GM18858 (cell line): Measurements from ENCODE around the gene MAGEA8.
"Not testable (repeated sequence)": the region's sequence is repeated elsewhere in the genome, so short reads cannot be mapped to it uniquely, and the experiment has no call there.

Experiments
- ATAC-seq: cut with Tn5 transposase; IDR thresholded peaks from one replicate; pipeline ENCODE4 v1.9.1; 2021; ENCODE audit not compliant: unreplicated experiment

Gene MAGEA8

GRCh38 chrX:149903889-149904748 is 23.1 kb downstream of the MAGEA8 start:
- peak; percentile 68 for ATAC-seq

- peak; percentile 51 for ATAC-seq
These were observed 27.3 kb downstream of the MAGEA8 start for GRCh38 chrX:149908308-149908707.

DNA sequence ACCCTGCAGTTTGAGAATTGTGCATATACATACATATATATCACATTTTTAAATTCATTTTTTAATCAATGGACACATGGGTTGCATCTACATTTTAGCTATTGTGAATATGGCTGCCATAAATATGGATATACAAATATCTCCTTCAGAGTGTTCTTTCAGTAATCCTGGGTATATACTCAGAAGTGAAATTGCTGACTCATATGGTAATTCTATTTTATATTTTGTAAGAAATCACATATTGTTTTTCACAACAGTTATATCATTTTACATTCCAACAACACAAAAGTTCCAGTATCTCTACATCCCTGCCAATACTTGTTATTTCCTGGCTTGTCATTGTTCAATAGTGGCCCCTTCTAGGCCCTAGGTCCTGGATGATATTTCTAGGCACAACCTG is 27.7 kb downstream of the MAGEA8 start:
- ATAC-seq = no peak

- no peak for ATAC-seq
These were observed 28.6 kb downstream of the MAGEA8 start for GRCh38 chrX:149909324-149910177.

DNA sequence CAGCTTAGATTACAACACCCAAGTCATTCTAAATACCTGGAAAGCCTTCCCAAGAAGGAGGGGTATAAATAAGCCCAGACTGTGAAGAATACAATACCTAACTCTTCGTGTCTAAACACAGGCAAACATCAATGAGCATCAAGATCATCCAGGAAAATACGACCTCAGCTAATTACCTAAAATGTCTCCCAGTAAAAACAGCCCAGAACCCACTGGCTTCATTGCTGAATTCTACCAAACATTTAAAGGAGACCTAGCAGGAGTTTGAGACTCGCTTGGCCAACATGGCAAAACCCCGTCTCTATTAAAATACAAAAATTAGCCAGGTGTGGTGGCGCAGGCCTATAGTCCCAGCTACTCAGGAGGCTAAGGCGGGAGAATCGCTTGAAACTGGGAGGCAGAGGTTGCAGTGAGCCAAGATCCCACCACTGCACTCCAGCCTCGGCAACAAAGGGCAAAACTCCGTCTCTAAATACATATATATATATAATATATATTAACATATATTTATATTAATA is 29.3 kb downstream of the MAGEA8 start:
- no peak for ATAC-seq

- ATAC-seq = peak; percentile 82
These were observed 35.9 kb downstream of the MAGEA8 start for GRCh38 chrX:149916745-149917392.

DNA sequence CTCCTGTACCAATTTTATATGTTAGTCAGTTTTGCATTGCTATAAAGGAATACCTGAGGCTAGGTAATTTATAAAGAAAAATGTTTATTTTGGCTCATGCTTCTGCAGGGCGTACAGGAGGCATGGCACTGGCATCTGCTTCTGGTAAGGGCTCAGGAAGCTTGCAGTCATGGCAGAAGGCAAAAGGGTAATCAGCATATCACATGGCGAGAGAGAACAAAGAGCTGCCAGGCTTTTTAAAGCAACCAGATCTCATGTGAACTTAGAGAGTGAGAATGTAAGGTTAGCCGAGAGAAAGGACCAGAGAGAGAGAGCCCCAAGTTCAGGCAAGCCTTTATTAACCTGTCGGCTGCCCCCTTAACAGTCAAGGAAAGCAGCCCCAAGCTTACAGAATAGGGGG is 42.9 kb downstream of the MAGEA8 start:
- not testable (repeated sequence) for ATAC-seq

- ATAC-seq = not testable (repeated sequence)
These were observed 43.5 kb downstream of the MAGEA8 start for GRCh38 chrX:149924434-149924833.

DNA sequence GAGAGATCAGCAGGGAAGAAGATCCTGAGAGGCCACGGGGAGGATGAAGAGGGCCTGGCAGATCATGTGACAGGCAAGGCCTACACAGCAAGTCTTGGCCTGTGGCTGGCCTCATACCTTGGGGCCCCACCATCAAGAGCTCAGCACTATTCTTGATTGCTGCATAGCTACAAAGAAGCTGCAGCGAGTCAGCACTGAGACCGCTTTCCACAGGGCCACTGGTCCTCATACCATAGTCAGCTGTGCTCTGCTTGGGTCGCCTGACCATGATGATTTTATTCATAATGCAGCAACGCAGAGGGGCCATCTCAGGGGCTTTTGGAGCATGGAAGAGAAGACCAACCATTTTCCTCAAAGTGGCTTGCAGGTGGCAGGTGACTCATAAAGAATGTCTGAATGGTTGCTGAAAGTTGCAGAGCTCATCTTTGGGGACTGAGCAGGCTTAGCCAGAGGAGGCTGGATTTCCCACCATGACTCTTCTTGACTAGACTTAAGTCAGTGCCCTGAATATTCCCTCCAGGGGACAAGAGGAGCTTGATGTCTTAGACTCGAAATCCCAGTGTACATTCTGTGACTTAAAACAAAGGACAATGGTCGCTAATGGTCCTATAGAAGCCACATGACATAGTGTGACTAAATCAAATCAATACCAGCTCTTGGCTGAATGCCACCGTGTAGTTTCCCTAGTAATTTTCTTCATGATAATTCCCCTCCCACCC is 46.4 kb downstream of the MAGEA8 start:
- ATAC-seq = not testable (repeated sequence)

DNA sequence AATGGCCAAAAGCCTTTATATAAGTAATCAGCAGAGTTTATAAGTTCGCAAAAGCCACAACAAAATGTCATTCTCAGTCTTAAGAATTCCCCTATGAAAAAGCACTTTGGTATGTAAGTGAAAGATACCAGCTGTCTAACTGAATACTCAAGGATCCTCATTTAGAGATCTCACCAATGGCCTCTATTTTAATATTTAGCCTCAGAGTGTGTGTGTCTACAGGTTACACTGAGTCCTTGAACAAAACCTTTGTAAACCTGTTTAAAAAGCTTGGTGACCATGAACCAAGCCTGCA is 46.9 kb downstream of the MAGEA8 start:
- not testable (repeated sequence) for ATAC-seq

DNA sequence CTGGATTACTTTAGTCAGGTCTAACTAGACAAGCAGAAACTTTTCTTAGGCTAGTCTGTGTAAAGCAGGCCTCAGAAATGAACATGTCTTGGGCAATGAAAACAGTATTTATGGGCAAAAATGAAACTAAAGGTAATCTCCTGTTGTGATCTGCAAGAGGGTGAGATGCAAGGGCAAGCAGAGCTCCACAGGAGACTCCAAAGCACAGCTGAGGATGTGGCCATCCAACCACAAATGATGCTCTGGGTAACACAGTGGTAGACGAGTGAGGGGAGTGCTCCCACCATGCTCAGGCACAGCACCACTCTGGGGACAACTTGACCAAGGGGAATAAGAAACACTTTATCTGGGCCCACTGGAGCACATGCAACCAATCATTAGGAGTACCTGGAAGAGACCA is 47.7 kb downstream of the MAGEA8 start:
- ATAC-seq = not testable (repeated sequence)

DNA sequence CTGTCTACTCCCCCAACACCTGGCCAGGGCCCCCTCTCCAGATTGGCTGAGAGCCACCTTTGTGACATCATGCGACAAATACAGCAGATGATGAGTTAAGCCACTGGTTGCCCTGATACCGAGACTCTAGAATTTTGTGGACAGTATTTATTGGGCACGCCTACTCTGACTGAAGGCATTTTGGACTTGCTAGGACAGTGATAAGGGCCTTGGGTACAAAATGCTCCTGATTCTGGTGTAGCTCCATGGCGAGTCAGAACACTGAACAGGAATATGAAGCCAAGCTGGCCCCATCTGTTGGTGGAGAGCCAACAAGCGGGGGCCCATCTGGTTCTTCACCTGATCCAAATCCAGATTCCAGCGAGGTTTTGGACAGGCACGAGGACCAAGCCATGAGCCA is 48.4 kb downstream of the MAGEA8 start, which contains the start of gene HSFX4:
Gene HSFX4 (plus strand): TSS at position 174 of the 400 bp plus-strand sequence. CDS start 72 bp downstream, at position 246.
- ATAC-seq = not testable (repeated sequence)

DNA sequence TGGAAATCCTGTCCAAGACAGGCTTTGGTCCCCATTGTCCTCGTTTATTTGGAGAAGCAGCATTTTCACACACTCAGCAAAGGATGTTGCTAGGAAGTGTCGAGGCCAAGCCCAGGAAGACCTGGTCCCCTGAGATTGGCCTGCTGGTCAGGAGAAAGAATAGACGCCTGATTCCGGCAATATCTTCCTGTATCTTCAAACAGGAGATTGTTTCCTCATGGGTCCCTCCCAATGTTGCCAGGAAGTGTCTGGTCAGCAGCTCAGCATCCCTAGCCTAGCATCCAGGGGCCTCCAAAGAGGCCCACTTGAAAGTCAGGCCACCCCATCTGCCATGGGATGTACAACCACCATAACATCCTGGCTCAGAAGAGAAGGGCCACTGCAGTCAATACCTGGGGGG is 50.4 kb downstream of the MAGEA8 start:
- not testable (repeated sequence) for ATAC-seq

GRCh38 chrX:149932150-149932549 is 51.2 kb downstream of the MAGEA8 start:
- ATAC-seq = not testable (repeated sequence)

DNA sequence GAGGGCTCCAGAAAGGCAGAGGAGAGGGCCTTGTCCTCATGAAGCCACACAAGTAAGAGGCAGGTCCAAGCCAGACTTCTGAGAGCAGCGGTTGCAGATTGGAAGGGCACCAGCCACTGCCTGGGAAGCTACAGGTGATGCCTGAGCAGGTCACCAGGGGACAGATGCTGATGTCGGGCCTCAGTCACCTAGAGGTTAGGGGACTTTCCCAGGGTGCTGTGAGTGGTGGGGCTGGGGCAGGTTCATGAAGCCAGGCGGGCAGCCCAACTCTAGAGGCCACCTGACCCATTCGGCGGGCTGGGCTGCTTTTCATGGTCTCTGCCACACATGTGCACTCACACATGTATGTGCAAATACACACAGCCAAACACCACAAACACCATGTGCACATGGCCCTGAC is 52.0 kb downstream of the MAGEA8 start:
- not testable (repeated sequence) for ATAC-seq

GRCh38 chrX:149933547-149933946 is 52.6 kb downstream of the MAGEA8 start:
- not testable (repeated sequence) for ATAC-seq
